Measurements from ENCODE around the gene HNMT.

DNA sequence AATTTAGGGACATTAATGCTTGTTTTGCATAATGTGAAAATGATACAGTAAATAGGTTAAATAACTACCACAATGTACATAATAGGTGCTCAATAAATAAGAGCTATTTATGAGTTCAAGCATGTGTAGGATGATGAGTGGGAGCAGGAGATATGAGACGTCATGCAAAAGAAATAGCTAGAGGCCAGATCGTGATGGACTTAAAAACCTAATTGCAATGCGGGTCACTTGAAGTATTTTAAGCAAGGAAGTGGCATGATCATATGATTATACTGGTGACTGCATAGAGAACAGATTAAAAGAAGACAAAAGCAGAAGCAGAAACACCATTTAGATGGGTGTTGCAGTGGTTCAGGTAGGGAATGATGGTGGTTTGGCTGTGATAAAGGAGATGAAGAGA lies 78.0 kb downstream of the HNMT start:
- TF ChIP-seq POLR2A (IDR thresholded peaks at IDR 0.05; ENCODE audit: low read depth) (no peak), POLR2AphosphoS5 (IDR thresholded peaks at IDR 0.05) (no peak), EP300 (IDR thresholded peaks at IDR 0.05) (no peak)
- TF ChIP-seq, protein P1, sequence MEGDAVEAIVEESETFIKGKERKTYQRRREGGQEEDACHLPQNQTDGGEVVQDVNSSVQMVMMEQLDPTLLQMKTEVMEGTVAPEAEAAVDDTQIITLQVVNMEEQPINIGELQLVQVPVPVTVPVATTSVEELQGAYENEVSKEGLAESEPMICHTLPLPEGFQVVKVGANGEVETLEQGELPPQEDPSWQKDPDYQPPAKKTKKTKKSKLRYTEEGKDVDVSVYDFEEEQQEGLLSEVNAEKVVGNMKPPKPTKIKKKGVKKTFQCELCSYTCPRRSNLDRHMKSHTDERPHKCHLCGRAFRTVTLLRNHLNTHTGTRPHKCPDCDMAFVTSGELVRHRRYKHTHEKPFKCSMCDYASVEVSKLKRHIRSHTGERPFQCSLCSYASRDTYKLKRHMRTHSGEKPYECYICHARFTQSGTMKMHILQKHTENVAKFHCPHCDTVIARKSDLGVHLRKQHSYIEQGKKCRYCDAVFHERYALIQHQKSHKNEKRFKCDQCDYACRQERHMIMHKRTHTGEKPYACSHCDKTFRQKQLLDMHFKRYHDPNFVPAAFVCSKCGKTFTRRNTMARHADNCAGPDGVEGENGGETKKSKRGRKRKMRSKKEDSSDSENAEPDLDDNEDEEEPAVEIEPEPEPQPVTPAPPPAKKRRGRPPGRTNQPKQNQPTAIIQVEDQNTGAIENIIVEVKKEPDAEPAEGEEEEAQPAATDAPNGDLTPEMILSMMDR (IDR thresholded peaks at IDR 0.05), result no peak
